Measurements from ENCODE around the gene NACA.

NACA gene

GRCh38 chr12:56687223-56688128 is 37.6 kb downstream of the NACA start:
- TF ChIP-seq PATZ1 (CRISPR knock-in tag; IDR thresholded peaks at IDR 0.05; ENCODE audit: borderline replicate concordance) (0 out of 2 replicates have a peak, but pooled peaks have one; percentile 17), CSDC2 (CRISPR knock-in tag; IDR thresholded peaks at IDR 0.05) (no peak), ZFP3 (CRISPR knock-in tag; IDR thresholded peaks at IDR 0.05) (0 out of 2 replicates have a peak, but pooled peaks have one; percentile 23), SNAI2 (CRISPR knock-in tag; IDR thresholded peaks at IDR 0.05) (no peak)
- ATAC-seq = peak; percentile 36

- ATAC-seq = no peak
- no peak for TF ChIP-seq RARB (CRISPR knock-in tag; IDR thresholded peaks at IDR 0.05)
- no peak for TF ChIP-seq ZNF8 (CRISPR knock-in tag; IDR thresholded peaks at IDR 0.05)
- TF ChIP-seq ZFP3 (CRISPR knock-in tag; IDR thresholded peaks at IDR 0.05) = no peak
- TF ChIP-seq ISL1 (CRISPR knock-in tag; IDR thresholded peaks at IDR 0.05) = no peak
- TF ChIP-seq CSRNP3 (CRISPR knock-in tag; IDR thresholded peaks at IDR 0.05) = no peak
- TF ChIP-seq, protein P1, sequence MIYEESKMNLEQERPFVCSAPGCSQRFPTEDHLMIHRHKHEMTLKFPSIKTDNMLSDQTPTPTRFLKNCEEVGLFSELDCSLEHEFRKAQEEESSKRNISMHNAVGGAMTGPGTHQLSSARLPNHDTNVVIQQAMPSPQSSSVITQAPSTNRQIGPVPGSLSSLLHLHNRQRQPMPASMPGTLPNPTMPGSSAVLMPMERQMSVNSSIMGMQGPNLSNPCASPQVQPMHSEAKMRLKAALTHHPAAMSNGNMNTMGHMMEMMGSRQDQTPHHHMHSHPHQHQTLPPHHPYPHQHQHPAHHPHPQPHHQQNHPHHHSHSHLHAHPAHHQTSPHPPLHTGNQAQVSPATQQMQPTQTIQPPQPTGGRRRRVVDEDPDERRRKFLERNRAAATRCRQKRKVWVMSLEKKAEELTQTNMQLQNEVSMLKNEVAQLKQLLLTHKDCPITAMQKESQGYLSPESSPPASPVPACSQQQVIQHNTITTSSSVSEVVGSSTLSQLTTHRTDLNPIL (CRISPR knock-in tag; IDR thresholded peaks at IDR 0.05; ENCODE audit: low read depth) = no peak
These were observed 40.2 kb downstream of the NACA start for GRCh38 chr12:56684745-56685359.

DNA sequence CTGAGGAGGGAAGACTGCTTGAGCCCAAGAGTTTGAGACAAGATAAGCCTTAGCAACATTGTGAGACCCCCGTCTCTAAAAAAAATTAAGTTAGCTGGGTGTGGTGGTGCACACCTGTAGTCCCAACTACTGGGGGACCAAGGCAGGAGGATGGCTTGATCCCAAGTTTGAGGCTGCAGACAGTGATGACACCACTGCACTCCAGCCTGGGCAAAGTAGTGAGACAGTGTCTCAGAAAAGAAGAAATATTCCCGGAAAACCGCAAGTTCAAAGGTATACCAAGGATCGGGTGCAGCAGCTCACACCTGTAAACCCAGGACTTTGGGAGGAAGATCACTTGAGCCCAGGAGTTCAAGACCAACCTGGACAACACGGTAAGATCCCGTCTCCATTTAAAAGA is 42.8 kb downstream of the NACA start:
- no peak for ATAC-seq
- TF ChIP-seq SNAI2 (CRISPR knock-in tag; IDR thresholded peaks at IDR 0.05) = no peak
- TF ChIP-seq, protein P1 (CRISPR knock-in tag; IDR thresholded peaks at IDR 0.05; ENCODE audit: low read depth) = no peak

DNA sequence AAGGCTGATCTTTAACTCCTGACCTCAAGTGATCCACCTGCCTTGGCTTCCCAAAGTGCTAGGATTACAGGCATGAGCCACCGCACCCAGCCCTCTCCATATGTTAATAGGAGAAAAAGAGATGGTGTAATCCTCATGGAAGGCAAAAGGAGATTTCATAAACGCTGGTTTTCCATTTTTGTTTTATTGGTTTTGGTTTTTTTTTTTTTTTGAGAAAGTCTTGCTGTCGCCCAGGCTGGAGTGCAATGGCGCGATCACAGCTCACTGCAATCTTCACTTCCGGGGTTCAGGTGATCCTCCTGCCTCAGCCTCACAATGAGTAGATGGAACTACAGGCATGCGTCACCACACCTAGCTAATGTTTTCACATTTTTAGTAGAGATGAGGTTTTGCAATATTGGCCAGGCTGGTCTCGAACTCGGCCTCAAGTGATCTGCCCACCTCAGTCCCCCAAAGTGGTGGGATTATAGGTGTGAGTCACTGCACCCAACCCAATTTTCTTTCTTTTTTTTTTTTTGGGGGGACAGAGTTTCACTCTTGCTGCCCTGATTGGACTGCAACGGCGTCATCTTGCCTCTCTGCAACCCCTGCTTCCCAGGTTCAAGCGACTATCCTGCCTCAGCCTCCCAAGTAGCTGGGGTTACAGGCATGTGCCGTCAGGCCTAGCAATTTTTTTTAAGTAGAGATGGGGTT is 45.1 kb downstream of the NACA start:
- no peak for ATAC-seq
- TF ChIP-seq TOX (CRISPR knock-in tag; IDR thresholded peaks at IDR 0.05; ENCODE audit: borderline replicate concordance) (no peak), GLIS3 (CRISPR knock-in tag; IDR thresholded peaks at IDR 0.05) (no peak), OSR1 (CRISPR knock-in tag; IDR thresholded peaks at IDR 0.05) (no peak)
- TF ChIP-seq, protein P1 (CRISPR knock-in tag; IDR thresholded peaks at IDR 0.05; ENCODE audit: low read depth) = no peak

DNA sequence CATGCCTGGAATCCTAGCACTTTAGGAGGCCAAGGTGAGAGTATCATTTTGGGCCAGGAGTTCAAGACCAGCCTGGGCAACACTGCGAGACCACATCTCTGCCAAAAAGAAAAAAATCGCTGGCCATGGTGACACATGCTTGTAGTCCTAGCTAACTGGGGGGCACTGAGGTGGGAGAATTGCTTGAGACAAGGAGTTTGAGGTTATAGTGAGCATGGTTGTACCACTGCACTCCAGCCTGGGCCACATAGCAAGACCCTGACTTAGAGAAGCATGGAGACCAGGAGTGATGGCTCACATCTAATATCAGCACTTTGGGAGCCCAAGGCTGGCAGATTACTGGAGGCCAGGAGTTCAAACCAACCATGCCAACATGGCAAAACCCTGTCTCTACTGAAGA is 46.2 kb downstream of the NACA start:
- no peak for ATAC-seq
- TF ChIP-seq CSRNP3 (CRISPR knock-in tag; IDR thresholded peaks at IDR 0.05) (no peak), CSDC2 (CRISPR knock-in tag; IDR thresholded peaks at IDR 0.05) (no peak), TSHZ2 (CRISPR knock-in tag; IDR thresholded peaks at IDR 0.05) (no peak), ZC3H10 (CRISPR knock-in tag; IDR thresholded peaks at IDR 0.05) (no peak), SNAI2 (CRISPR knock-in tag; IDR thresholded peaks at IDR 0.05) (no peak), TOX (CRISPR knock-in tag; IDR thresholded peaks at IDR 0.05; ENCODE audit: borderline replicate concordance) (no peak), ISL1 (CRISPR knock-in tag; IDR thresholded peaks at IDR 0.05) (no peak), ZNF70 (CRISPR knock-in tag; IDR thresholded peaks at IDR 0.05) (no peak), GLIS3 (CRISPR knock-in tag; IDR thresholded peaks at IDR 0.05) (no peak), BACH2 (CRISPR knock-in tag; IDR thresholded peaks at IDR 0.05; ENCODE audit: borderline replicate concordance) (no peak), ZNF565 (CRISPR knock-in tag; conservative IDR thresholded peaks at IDR 0.05; ENCODE audit: low read depth) (no peak), ZFP30 (CRISPR knock-in tag; IDR thresholded peaks at IDR 0.05) (no peak)

Data from SK-N-SH treated with all-trans-retinoic acid at 6 μM for 48 hours (cell line).